Thymus (tissue), 11 donors: ENCODE measurements around the gene KATNIP. TPM values are rescaled to one million over a fixed set of nuclear protein-coding genes. Genes with fewer than 3 reads are reported as not detected.

Experiments used
- DNase-seq, 9 donors: peaks; one replicate each; pipeline ENCODE4 v3.0.0-alpha.2; 2013; ENCODE audit warnings: low spot score in 9 of 9, low read depth in 6 of 9, missing footprints in 1 of 9
- H3K27ac ChIP-seq, 2 donors: one replicate each; pipeline ENCODE4 v1.5.1; 2013; ENCODE audit warnings: control low read depth in 1 of 2, low read depth in 1 of 2, low read length in 1 of 2, mild to moderate bottlenecking in 1 of 2, moderate library complexity in 1 of 2
- H3K27me3 ChIP-seq, 2 donors: one replicate each; pipeline ENCODE4 v1.5.1; 2013; ENCODE audit warnings: low read length in 1 of 2; ENCODE audit not compliant: control insufficient read depth in 2 of 2, insufficient read depth in 1 of 2
- H3K36me3 ChIP-seq, 2 donors: one replicate each; pipeline ENCODE4 v1.5.1; 2013; ENCODE audit warnings: low read length in 1 of 2, mild to moderate bottlenecking in 1 of 2, moderate library complexity in 1 of 2; ENCODE audit not compliant: control insufficient read depth in 2 of 2, insufficient read depth in 2 of 2
- H3K4me1 ChIP-seq, 2 donors: one replicate each; pipeline ENCODE4 v1.5.1; 2013; ENCODE audit warnings: low read length in 2 of 2; ENCODE audit not compliant: control insufficient read depth in 2 of 2, insufficient read depth in 2 of 2
- H3K4me3 ChIP-seq, 2 donors: one replicate each; pipeline ENCODE4 v1.5.1; 2013; ENCODE audit warnings: low read length in 2 of 2, control low read depth in 1 of 2, mild to moderate bottlenecking in 1 of 2
- H3K9me3 ChIP-seq, 2 donors: one replicate each; pipeline ENCODE4 v1.5.1; 2013; ENCODE audit warnings: low read length in 1 of 2, mild to moderate bottlenecking in 1 of 2; ENCODE audit not compliant: control insufficient read depth in 2 of 2, insufficient read depth in 1 of 2
- WGBS: extraction: QIAGEN DNeasy Blood & Tissue Kit; methylation state at CpG from one replicate; pipeline ENCODE4 v1.1.7; 2013; 5-methylcytosine and 5-hydroxymethylcytosine counted together
- polyA plus RNA-seq: library from polyadenylated mRNA; stranded (reverse); fragments of 200-250 nt; gene quantifications from one replicate; pipeline ENCODE4 v1.2.3, GENCODE V29; 2013
- total RNA-seq: library from RNA; stranded (reverse); fragments of 120-200 nt; gene quantifications from one replicate; pipeline ENCODE4 v1.2.4, GENCODE V29; 2013
- donor health status: healthy.

KATNIP gene
- total and polyA plus RNA-seq, 2 donors: 6.8 to 10.4 TPM

DNA sequence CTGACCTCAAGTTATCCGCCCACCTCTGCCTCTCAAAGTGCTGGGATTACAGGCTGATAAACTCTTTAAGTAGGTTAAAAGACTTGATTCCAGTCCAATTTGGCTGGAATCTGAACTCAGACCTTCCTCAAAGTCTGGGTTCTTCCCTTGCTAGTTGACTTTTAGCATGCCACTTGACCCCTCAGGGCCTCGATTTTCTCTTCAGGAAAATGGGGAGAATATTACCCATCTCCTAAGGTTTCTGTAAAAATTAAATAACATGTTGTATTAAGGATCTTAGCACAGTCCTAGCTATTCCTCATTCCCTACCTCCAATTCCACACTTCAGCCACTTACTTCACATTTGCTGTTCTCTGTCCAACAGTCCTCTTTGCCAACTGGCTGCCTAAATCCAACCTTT is 2.1 kb upstream of the KATNIP start:
- no peak overlapping the region for H3K27ac ChIP-seq
- H3K4me3 ChIP-seq: no peak overlapping the region
- DNase-seq: no peak
- H3K9me3 ChIP-seq: no peaks in the 10 kb centered on the region
- no peaks in the 10 kb centered on the region for H3K27me3 ChIP-seq
- H3K36me3 ChIP-seq: peaks cover 22 to 27% of the 10 kb centered on the region in 2 donors
- peaks cover 14 to 21% of the 10 kb centered on the region in 2 donors for H3K4me1 ChIP-seq
- WGBS: 99% methylated on average over 2 of the region's 2 CpGs

DNA sequence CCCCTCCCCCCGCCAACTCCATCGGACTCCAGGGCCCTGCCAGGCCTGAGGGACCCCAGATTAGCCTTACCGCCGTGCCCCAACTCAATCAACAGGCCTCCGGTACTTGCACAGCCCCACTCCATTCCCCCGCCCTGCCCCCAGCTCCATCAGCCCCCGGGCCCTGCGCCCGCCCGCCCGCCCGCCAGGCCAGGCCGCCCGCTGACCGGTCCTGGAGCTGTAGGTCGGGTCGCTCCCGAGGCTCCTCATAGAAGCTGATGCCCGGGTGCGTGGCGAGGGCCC is 539 bp upstream of the KATNIP start:
- H3K27ac ChIP-seq: peak overlapping the region in 1 of 2 donors; percentile 20
- H3K4me3 ChIP-seq: peak overlapping the region; percentile 77 to 99
- DNase-seq: no peak
- peaks cover 14 to 21% of the 10 kb centered on the region in 2 donors for H3K4me1 ChIP-seq
- H3K27me3 ChIP-seq: no peaks in the 10 kb centered on the region
- peaks cover 9 to 12% of the 10 kb centered on the region in 2 donors for H3K36me3 ChIP-seq
- H3K9me3 ChIP-seq: no peaks in the 10 kb centered on the region
- under 1% methylated on average over 21 of the region's 21 CpGs for whole genome bisulfite sequencing

DNA sequence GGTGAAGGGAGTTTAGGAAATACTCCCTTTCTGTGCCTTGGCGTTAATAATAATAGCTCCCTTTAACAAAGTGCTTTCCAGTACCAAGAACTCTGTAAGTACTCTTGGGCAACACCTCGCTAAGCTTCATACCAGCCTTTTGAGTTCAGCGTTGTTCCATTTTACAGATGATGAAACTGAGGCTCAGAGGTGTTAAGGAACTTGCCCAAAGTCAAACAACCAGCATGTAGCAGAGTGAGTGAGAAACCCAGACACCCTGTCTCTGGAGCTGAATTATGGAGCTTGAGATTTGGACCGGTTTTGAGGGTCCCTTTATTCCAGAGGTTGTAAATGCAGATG is 607 bp downstream of the KATNIP start:
- H3K36me3 ChIP-seq: peaks cover under 1 to 1% of the 10 kb centered on the region in 2 donors
- no peaks in the 10 kb centered on the region for H3K9me3 ChIP-seq
- peak overlapping the region; percentile 77 to 99 for H3K4me3 ChIP-seq
- H3K27ac ChIP-seq: no peak overlapping the region
- H3K27me3 ChIP-seq: no peaks in the 10 kb centered on the region
- WGBS: 54% methylated on average over 4 of the region's 4 CpGs
- peaks cover 14 to 21% of the 10 kb centered on the region in 2 donors for H3K4me1 ChIP-seq
- no peak for DNase-seq

DNA sequence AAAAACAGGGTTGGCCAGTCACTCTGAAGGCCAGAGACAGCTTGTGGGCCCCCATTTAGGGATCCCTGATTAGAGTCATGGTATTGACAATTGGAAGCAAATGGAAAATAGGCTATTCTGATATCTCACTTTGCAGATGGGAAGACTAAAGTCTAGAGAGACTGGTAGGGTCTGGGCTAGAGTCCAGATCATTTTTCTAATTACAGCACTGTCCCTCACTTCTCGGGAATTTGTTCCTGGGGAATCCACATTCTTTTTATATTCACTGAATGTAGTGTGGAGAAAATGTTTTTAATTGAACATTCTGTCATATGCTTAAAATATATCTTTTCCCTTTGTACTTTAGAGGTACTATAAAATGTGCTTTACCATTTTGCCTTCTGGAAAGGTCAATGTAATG is 1.1 kb downstream of the KATNIP start:
- Histone ChIP-seq H3K27me3 (no peaks in the 10 kb centered on the region), H3K27ac (no peak overlapping the region), H3K36me3 (no peaks in the 10 kb centered on the region), H3K4me3 (no peak overlapping the region), H3K4me1 (peaks cover 14 to 21% of the 10 kb centered on the region in 2 donors), H3K9me3 (no peaks in the 10 kb centered on the region)
- DNase-seq: no peak
- 92% methylated on average over 1 of the region's 1 CpG for WGBS

DNA sequence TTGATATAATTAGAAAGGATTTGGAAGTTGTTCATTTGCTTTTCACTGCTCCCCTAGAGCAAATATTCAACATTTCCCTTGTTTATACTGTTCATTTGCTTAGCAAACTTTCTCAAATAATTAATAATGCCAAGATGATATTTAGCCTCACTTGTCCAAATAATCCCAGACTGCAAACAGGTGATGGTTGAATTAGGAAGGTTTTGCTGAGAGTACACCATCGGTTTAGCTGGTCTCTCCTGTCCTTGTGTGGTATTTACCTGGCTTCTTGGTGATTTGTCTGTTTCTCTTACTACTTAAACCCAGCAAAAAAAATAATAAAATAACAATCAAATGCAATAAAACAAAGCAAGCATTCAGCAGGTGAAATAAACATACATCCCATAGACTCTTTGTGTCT is 6.5 kb downstream of the KATNIP start:
- Histone ChIP-seq H3K27me3 (no peaks in the 10 kb centered on the region), H3K36me3 (no peaks in the 10 kb centered on the region), H3K9me3 (no peaks in the 10 kb centered on the region), H3K4me3 (no peak overlapping the region), H3K27ac (no peak overlapping the region), H3K4me1 (no peaks in the 10 kb centered on the region)
- 99% methylated on average over 1 of the region's 1 CpG for WGBS
- DNase-seq: no peak

DNA sequence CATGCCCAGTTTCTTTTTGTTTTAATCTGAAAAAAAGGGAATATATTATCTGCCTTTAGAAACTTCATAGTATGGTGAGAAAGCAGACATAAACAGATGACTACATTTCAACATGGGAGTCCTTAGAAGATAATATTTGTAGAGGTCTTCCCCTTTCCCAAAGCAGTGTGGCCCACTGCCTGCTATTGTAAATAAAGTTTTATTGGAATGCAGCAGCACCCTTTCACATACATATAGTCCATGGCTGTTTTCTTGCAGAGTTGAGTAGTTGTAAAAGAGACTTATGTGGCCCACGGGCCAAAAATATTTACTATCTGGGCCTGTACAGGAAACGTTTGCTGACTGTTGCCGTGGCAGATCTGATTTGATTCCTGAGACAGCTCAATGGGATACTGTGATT is 8.5 kb downstream of the KATNIP start:
- WGBS: 92% methylated on average over 3 of the region's 3 CpGs

DNA sequence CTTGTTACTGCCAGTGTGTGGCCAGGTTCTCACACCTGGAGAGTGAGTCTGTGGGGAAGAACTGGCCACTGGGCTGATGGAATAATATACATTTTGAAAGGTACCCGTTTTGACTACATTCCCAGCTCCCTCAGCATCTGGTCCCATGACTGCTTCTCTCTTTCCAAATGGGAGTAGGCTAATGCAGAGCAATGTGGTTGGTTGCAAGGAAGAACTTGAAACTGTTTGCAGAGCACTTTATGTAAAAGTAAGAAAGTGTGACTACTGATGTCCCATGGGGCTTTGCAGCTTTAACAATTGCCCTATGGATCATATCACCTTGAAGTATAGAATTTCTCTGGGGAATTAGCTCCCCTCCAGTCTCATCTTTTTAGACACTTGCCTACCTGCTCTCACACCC is 9.0 kb downstream of the KATNIP start:
- no peaks in the 10 kb centered on the region for H3K9me3 ChIP-seq
- H3K4me3 ChIP-seq: no peak overlapping the region
- H3K4me1 ChIP-seq: no peaks in the 10 kb centered on the region
- no peak overlapping the region for H3K27ac ChIP-seq
- H3K27me3 ChIP-seq: no peaks in the 10 kb centered on the region
- H3K36me3 ChIP-seq: no peaks in the 10 kb centered on the region
- WGBS: 98% methylated on average over 1 of the region's 1 CpG
- DNase-seq: no peak

More for the DNA sequence above, 8.5 kb downstream of the KATNIP start:
- H3K27me3 ChIP-seq: no peaks in the 10 kb centered on the region
- no peak overlapping the region for H3K27ac ChIP-seq
- no peak overlapping the region for H3K4me3 ChIP-seq
- H3K36me3 ChIP-seq: no peaks in the 10 kb centered on the region
- DNase-seq: no peak
- no peaks in the 10 kb centered on the region for H3K9me3 ChIP-seq
- H3K4me1 ChIP-seq: no peaks in the 10 kb centered on the region

DNA sequence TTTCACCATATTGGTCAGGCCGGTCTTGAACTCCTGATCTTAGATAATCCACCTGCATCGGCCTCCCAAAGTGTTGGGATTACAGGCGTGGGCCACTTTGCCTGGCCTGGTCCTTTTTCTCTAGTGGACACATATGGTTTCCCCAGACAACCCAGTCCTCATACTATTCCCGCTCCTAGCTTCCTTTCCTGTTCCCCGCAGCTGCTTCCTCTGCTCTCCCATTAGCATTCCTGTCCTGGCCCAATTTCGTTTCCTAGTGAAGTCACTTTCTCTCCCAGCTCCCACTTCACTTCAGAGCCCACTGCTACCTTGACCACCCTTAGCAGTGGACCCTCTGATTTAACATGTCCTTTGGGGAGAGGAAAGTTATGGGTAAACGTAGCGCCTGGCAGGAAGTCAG is 11.3 kb downstream of the KATNIP start:
- Histone ChIP-seq H3K27ac (no peak overlapping the region), H3K4me3 (no peak overlapping the region), H3K4me1 (no peaks in the 10 kb centered on the region), H3K27me3 (no peaks in the 10 kb centered on the region), H3K36me3 (no peaks in the 10 kb centered on the region), H3K9me3 (no peaks in the 10 kb centered on the region)
- WGBS: 97% methylated on average over 8 of the region's 8 CpGs
- no peak for DNase-seq

DNA sequence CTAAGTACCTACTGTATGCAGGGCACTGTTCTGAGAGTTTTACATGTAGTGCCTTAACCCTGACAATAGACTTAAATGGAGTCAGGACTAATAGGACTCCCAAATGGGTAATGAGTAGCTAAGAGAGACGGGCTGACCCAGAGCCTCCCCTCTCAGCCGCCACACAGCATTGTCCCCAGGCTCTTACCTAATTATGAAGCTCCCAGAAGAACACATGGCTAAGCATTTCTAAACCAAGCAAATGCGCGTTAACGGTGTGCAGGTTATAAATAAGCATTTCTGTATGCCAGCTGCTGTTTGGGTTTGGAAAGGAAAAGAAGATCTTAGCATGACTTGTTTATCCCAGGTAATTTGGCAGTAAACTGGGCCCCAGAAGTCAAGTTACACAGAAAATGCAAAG is 14.3 kb downstream of the KATNIP start:
- WGBS: 95% methylated on average over 5 of the region's 5 CpGs
- Histone ChIP-seq H3K4me1 (peaks cover 3 to 4% of the 10 kb centered on the region in 2 donors), H3K36me3 (no peaks in the 10 kb centered on the region), H3K4me3 (no peak overlapping the region), H3K27ac (no peak overlapping the region), H3K9me3 (no peaks in the 10 kb centered on the region), H3K27me3 (no peaks in the 10 kb centered on the region)
- no peak for DNase-seq

DNA sequence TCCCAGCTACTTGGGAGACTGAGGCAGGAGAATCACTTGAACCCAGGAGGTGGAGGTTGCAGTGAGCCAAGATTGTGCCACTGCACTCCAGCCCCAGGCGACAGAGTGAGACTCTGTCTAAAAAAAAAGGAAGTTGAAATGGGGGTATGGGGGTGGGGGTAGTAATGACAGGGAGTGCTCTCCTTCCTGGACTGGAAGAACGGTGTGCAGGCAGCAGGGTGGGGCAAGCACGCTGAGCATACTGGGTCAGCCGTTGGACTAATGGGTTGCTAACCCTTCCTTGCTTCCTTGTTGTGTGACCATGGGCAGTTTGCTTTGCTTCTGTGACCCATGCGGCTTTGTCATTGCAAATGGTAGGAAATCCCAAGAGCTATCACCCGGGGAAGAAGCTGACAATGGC is 16.5 kb downstream of the KATNIP start:
- no peak overlapping the region for H3K4me3 ChIP-seq

More for the DNA sequence above, 16.5 kb downstream of the KATNIP start:
- Histone ChIP-seq H3K36me3 (no peaks in the 10 kb centered on the region), H3K27me3 (no peaks in the 10 kb centered on the region), H3K4me1 (peaks cover 3 to 4% of the 10 kb centered on the region in 2 donors), H3K9me3 (no peaks in the 10 kb centered on the region), H3K27ac (peak overlapping the region in 1 of 2 donors; percentile 15)
- DNase-seq: peak in 1 of 9 donors; percentile 12
- WGBS: 43% methylated on average over 6 of the region's 6 CpGs
